Fibroblast of the aortic adventitia (primary cell): Measurements from ENCODE around the gene SMS. TPM values are rescaled to one million over a fixed set of nuclear protein-coding genes. Genes with fewer than 3 reads are reported as not detected.

Source experiments
- DNase-seq: peaks from one replicate; pipeline ENCODE4 v3.0.0-alpha.2; 2010; ENCODE audit warnings: low read depth
- H3K4me3 ChIP-seq: 2 replicates; pipeline ENCODE4 v1.5.1; 2011; ENCODE audit warnings: low read depth, mild to moderate bottlenecking, control low read depth, low read length, moderate library complexity
- CTCF ChIP-seq: IDR thresholded peaks from 2 replicates; pipeline ENCODE4 v1.5.1; 2011; ENCODE audit warnings: mild to moderate bottlenecking, low read length, control low read depth, inconsistent platforms; ENCODE audit not compliant: insufficient read depth
- total RNA-seq: library from RNA; depleted of rRNA; stranded (reverse); fragments of >200 nt; gene quantifications from 2 replicates; pipeline ENCODE4 v1.2.3, GENCODE V29; 2012; ENCODE audit warnings: low replicate concordance

Gene SMS
- total RNA-seq, 1 donor: 214 TPM

GRCh38 chrX:22039541-22039940, 99.0 kb downstream of the SMS start:
- no peak for TF ChIP-seq CTCF
- H3K4me3 ChIP-seq: no peak overlapping the region
- DNase-seq: no peak

- no peak for DNase-seq
- no peak for TF ChIP-seq CTCF
- no peak overlapping the region for H3K4me3 ChIP-seq
These were observed 99.7 kb downstream of the SMS start for GRCh38 chrX:22040184-22040583.

- no peak overlapping the region for H3K4me3 ChIP-seq
- TF ChIP-seq CTCF: no peak
- no peak for DNase-seq
These were observed 101.5 kb downstream of the SMS start for GRCh38 chrX:22041907-22042530.

- TF ChIP-seq CTCF: no peak
- DNase-seq: no peak
- no peak overlapping the region for H3K4me3 ChIP-seq
These were observed 103.4 kb downstream of the SMS start for GRCh38 chrX:22043872-22044271.

Other genes with a start within 250 kb of the SMS start
- not detected in 2 replicates for gene SMPX, start 182.6 kb upstream of the SMS start, total RNA-seq
- 4.6 and 12.9 TPM in 2 replicates for gene MBTPS2, start 101.1 kb upstream of the SMS start, total RNA-seq
- gene YY2, start 84.7 kb upstream of the SMS start, total RNA-seq: 0.16 and 2.4 TPM in 2 replicates
- 5.6 and 6.7 TPM in 2 replicates for gene PHEX, start 91.6 kb downstream of the SMS start, total RNA-seq